ENCODE measurements around the gene FAM216B.

Gene FAM216B

GRCh38 chr13:42781352-42781751 is at the start of gene FAM216B:
Gene FAM216B (plus strand): TSS chr13:42781584. CDS start chr13:42784068, 2,484 bp downstream.
- no peak for DNase-seq (ENCODE audit: insufficient read length, low spot score)
- no peak for TF ChIP-seq CTCF (IDR thresholded peaks at IDR 0.05; ENCODE audit: insufficient read depth, missing control alignments)
- FAIRE-seq = no peak

GRCh38 chr13:42732073-42732472 is 49.3 kb upstream of the FAM216B start:
- FAIRE-seq (no peak), DNase-seq (ENCODE audit: insufficient read length, low spot score) (no peak)
- no peak for TF ChIP-seq CTCF (IDR thresholded peaks at IDR 0.05; ENCODE audit: insufficient read depth, missing control alignments)

- DNase-seq (ENCODE audit: insufficient read length, low spot score) (no peak), FAIRE-seq (no peak)
- no peak for TF ChIP-seq CTCF (IDR thresholded peaks at IDR 0.05; ENCODE audit: insufficient read depth, missing control alignments)
These were observed 48.3 kb upstream of the FAM216B start for GRCh38 chr13:42733046-42733445.

- no peak for FAIRE-seq
- no peak for TF ChIP-seq CTCF (IDR thresholded peaks at IDR 0.05; ENCODE audit: insufficient read depth, missing control alignments)
- no peak for DNase-seq (ENCODE audit: insufficient read length, low spot score)
These were observed 46.4 kb upstream of the FAM216B start for GRCh38 chr13:42735010-42735409.

GRCh38 chr13:42740753-42741152 is 40.6 kb upstream of the FAM216B start:
- FAIRE-seq = no peak
- TF ChIP-seq CTCF (IDR thresholded peaks at IDR 0.05; ENCODE audit: insufficient read depth, missing control alignments) = no peak
- DNase-seq (ENCODE audit: insufficient read length, low spot score) = no peak

GRCh38 chr13:42741914-42742313 is 39.5 kb upstream of the FAM216B start:
- FAIRE-seq (no peak), DNase-seq (ENCODE audit: insufficient read length, low spot score) (no peak)

GRCh38 chr13:42745655-42746054 is 35.7 kb upstream of the FAM216B start:
- TF ChIP-seq CTCF (IDR thresholded peaks at IDR 0.05; ENCODE audit: insufficient read depth, missing control alignments) = no peak
- FAIRE-seq (no peak), DNase-seq (ENCODE audit: insufficient read length, low spot score) (no peak)

More at GRCh38 chr13:42741914-42742313, 39.5 kb upstream of the FAM216B start:
- TF ChIP-seq CTCF (IDR thresholded peaks at IDR 0.05; ENCODE audit: insufficient read depth, missing control alignments) = no peak

Data from D721Med (cell line).